GOT3 (cell line): ENCODE measurements around the gene MARVELD1.

ENCODE experiments used
- DNase-seq: peaks from one replicate; lab custom pipeline; 2025; ENCODE audit warnings: mixed read lengths; lab: John Stamatoyannopoulos, UW

The MARVELD1 gene

DNA sequence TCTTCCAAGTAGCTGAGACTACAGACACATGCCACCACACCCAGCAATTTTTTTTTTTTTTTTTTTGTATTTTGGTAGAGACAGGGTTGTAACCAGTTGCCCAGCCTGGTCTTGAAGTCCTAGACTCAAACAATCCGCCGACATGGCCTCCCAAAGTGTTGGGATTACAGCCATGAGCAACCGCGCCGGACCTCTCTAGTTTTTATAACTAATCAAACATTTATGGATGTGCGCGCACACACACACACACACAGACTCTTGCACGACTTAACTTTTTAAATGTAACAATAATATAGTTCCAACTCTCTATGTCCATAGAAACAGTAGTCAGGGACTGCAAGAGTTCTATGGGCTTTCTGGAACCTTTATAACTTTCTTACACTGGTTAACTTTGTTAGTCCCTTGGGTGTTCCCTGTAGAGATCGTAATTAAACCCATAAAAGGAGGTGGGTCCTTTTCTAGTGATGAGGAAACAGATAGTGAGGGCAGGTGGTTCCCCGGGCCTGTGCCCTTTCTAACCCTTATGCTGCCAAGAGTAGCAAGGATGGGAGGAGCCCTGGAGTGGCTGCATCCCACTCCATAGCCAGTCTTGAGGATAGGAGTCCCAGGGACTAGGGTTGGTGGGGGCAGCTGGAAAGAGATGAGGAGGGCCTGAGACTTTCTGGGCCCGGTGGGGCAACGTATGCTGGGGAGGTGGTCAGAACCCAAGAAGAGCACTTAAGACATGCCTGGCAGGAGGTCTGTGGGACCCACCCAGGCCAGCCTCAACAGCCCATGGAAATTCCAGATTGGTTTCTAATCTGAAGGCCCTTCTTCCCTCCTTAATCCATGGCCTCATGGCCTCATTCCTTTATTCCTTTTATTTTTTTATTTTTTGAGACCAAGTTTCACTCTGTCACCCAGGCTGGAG, 8.6 kb downstream of the MARVELD1 start:
- no peak for DNase-seq

DNA sequence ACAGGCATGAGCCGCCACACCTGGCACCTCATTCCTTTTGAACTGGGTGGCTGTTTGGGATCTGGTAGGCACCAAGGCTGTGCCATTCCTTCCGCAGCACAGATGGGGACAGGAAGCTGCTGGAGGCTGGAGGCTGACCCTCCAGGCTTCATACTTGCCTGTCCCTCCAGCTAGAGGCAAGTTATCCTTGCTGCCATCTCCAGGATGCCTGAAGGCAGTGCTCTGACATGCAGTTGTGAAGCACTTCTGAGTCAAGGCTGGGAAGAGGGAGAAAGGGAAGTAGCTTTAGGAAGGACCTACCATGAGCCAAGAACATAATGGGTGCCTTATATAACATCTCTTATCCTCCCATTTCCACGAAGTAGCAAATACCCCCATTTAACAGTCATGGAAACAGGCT, 9.5 kb downstream of the MARVELD1 start:
- DNase-seq = no peak

DNA sequence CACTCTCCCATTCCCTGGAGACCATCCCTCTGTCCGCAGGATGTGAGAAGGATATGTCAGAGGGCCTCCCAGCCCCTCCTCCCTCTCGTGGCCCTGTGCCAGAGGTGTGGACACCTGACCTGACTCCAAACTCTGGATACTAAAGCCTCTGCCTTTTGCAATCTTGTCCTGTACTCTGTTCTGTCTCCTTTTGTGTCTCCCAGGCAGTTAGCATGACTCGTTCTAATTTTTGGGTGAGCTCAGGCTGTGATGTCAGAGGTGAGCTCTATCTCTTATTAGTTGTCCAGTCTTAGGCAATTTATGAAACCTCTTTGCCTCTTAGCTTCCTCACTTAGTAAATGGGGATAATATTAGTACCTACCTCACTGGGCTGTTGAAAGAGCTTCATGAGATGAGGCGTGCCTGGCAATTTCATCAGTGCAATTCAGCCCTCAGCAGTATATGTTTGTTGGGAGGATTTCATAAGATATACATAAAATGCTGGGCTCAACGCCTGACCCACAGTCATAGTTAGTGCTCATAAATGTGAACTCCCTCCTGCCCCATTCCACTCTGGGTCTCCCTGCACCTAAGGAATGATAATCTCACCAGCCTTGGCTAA, 10.9 kb downstream of the MARVELD1 start:
- DNase-seq = no peak

DNA sequence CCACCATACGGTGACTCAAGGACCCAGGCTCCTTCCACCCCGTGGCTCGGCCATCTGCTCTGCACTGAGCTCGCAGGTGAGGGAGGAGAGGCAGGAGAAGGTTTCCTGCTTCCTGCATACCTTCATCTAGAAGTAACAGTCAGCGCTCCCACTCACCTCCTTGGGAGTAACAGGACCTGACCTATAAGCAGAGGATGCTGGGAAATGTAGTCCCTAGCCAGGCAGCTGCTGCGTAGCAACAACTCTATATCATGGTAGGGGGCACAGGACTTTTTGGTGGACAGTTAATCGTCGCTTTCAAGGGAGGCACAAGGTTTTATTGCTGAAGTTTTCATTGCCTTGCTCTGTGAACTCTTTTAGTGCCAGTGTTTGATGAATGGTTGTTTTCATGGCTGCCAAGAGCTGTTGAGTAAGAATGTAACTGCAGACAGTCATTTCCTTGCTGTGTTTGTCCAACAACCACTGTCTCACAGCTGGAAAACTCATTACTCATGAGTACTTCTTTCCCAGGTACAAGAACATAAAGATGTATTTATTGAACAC, 13.2 kb downstream of the MARVELD1 start:
- DNase-seq = no peak

DNA sequence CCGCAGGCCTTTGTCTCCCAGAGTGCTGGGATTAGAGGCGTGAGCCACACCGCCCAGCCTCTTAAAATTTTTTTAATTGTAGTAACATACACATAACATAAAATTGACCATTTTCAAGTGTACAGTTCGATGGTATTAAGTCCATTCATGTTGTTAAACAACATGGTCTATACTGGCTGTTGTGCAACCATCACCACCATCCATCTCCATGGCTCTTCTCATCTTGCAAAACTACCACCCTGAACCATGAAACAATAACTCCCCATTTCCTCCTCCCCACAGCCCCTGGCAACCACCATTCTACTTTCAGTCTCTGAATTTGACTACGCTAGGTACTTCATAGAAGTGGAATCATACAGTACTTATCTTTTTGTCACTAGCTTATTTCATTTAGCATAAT, 15.5 kb downstream of the MARVELD1 start:
- no peak for DNase-seq

DNA sequence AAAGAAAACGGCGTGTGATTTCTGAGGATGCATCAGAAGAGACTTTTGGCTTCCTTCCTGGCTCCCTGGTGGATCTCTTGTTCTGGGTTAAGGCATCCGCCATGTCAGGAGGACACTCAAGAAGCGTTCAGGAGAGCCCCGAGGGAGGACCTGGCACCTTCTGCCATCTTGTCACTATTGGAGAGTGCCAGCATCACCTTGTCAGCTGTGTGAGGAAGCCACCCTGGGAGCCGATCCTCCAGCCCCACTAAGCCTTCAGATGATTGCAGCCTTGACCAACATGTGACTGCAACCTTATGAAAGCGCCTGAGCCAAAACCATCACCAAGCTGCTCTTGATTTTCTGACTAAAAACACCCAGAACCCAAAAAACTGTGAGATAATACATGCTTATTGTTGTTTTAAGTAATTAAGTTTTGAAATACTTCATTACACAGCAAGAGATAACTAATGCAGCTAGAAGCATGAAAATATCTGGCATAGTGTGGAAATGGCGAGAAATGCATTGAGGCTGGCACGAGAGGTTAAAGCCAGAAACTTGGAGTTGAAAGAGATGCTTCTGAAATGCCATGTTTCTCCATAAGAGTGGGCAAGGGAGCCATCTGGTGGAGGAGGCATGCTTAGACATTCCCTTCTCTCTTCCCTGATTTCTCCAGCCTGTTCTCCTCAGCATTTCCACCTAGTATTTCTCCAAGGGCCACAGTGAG, 18.0 kb downstream of the MARVELD1 start:
- DNase-seq = peak; percentile 9

DNA sequence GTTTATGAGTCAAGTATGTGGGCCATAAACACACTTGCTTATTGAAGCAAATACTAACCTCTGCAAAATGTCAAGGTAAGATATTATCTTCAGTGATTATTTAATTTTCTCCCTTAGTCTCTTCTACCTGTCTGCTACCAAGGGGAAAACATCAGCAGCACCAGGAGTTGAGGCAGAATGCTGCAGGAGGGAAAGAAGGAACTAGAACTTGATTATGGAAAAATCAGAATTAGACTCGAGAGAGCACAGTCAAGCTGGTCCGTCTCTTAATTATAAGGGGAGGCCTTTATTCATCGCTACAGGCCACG, 18.5 kb downstream of the MARVELD1 start:
- no peak for DNase-seq

DNA sequence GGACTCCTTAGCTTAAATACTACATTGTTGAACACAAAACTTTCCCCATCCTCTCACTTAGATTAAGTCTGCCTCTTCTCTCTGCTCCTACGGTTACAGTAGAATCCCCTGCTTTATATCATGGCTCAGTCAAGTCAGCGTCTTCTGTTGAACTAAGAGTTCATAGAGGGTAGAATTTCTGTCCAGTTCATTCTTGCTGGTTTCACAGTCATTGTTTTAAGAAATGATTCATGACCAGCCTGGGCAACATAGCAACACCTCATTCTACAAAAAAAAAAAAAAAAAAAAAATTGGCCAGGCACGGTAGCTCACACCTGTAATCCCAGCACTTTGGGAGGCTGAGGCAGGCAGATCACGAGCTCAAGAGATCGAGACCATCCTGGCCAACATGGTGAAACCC, 19.7 kb downstream of the MARVELD1 start:
- DNase-seq = no peak

DNA sequence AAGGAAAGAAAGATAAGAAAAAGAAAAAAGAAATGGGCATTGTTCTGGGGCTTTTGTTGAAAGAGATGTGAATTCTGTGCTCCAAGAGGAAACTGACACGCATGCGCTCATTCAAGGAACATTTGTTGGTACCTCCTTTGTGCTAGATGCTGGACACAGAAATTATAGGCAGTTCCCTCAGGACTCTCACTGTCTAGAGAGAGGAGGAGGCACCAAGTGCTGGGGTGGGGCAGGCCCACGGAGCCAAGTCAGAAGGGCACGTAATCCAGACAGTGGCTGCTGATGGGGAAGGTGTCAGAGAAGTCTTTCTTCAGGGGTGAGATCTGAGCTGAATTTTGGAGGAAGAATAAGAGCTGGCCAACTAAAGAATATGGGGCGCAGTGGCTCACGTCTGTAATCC, 20.5 kb downstream of the MARVELD1 start:
- no peak for DNase-seq

DNA sequence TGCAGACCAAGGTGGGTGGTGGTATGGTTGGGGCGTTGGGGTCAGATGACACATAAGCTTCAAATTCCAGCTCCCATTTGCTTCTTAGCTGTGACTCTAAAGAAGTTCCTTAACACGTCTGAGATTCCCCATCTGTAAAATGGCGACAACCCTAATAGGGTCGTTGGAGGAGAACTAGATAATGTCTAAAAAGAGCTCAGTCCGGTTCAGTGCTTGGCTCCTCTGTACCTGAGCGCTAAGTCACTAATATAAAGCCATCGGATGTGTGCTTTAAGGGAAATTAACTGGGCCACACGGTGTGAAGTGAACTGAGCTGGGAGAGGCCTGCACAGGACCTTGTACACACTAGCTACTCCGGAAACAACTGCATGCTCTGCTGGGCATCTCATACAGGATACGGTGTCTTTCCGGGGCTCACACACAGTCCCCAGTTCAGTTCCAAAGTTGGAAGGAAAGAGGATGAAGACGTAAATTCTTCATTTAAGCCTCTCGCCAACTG, 22.9 kb downstream of the MARVELD1 start:
- no peak for DNase-seq

DNA sequence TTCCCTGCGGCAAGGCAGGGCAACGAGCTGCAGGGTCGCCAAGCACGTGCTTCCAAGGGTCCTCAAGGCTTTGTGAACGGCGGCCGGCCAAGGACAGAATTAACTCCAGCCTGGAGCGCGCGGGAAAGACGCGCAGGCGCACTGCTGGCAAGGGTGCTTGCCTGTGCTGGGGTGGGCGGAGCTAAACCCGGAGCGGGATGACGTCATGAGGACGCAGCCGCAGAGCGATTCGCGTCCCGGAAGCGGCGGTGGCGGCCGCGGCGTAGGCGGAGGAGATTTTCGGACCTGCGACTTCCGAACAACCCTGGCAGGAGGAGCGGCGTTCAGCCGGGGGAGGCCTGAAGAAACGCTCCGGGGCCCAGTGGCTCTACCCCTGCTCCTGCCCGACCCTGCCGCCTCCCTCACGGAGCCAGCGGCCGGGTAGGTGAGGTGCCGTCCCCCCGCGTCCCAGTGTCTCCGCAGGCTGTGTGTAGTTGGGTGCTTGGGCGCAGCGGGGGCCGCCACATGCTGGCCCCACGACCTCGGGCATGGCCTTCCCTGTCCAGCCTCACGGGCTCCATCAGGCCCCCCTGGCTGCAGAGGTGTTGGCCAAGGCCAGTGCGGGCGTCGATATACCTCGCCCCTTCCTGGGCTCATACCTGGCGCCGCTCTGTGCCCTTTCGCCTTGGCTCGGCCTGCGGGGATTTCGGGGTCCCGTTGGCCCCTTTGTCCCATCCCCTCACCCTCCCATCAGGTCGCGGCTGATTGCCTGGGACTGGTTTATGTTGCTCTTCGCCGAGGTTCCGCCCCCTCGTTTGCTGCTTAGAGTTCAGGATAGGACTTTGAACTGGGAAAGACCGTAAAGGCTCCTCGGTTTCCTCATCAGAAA, 23.6 kb downstream of the MARVELD1 start, which contains the start of gene ZFYVE27:
TSS of gene ZFYVE27 (plus strand) at position 227 of the 868 bp plus-strand sequence. CDS start 1,350 bp downstream, outside the sequence.
- DNase-seq = peak; percentile 82

DNA sequence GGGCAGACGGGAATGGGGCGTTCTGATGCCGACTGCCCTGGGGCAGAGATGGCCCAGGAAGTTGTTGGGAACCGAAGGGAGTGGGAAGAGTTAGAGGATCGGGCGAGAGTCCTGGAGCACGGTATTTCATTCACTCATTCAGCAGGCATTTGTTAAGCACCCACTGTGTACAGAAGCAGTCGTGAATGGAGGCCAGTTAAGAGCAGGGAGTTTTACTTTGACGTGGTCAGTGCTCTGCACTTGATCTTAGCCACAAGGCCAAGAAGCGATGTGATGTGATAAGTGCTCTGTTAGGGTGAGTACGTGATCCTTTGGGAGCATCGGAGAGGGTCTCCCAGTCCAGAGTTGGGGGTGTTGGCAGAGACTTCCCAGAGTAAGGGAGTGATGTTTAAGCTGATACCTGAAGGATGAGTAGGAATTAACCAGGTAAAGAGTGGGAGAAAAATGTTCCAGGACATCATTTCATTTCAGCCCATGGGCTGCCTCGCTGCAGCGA, 24.3 kb downstream of the MARVELD1 start:
- DNase-seq = no peak

DNA sequence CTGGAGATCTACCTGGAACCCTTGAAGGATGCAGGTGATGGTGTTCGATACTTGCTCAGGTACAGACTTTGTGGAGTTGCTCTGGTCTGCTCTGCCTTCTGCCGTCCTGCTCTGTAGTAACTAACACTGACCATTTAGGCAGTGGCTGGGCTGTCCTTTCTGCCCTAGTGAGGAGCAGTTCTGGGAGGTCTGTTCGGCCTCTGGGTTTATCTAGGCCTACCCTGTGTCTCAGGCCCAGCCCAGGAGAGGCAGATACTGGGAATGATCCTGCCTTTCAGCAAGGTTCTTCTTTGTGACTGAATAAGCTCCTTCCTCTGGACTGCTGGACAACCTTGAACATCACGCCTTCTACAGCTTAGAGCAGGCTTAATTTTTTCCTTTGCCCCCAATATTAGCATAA, 25.1 kb downstream of the MARVELD1 start:
- DNase-seq = no peak

DNA sequence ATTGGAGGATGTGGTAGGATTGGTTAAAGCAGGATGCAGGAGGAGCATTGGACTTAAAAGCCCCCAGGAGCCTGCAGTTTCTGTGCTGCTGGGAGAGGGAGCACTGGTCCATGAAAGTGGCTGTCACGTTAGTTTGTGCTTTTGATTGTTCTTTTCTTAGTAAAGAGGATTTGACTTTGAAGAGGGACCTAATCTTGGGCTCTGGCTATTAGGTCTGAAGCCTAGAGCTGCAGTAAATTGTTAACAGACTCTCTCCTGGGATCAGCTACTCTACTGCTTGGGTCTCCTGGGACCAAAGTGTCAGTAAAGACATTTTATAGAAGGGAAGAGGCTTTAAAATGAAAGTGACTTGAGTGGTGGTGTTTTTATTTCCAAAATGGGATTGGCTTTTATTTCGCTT, 27.1 kb downstream of the MARVELD1 start:
- DNase-seq = no peak

DNA sequence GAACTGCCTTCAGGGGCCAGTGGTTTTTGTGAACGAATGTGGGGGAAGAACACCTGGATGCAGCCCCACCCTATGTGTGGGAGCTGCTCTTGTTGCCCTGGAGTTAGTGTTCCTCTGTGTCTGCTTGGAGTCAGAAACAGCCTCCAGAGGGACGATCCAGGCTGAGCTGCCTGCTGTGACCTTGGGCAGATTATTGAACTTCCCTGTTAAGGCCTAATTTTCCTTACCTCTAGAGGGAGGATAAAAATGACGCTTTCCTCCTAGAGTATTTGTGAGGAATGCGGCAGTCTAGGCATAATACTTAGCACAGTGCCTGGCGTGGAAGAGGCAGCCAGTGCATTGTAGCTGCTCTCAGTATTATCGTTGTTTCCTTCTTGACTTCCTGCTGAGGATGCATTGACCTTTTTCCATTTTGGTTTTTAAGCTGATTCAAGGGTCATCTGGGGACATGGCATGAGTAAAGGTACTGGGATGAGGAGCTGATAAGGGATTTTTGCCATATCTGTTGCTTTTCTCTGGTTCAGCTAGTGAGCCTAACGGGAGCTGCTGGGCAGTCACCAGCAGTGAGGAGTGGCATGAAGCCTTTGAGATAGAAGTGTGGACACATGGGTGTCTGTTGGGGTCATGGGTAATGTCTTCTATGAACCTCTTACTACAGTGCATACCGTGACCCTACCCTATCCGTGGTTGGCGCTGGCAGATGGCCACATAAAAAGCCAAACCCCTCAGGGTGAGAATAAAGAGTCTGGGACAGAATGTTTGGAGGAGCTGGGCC, 29.8 kb downstream of the MARVELD1 start:
- DNase-seq = no peak

DNA sequence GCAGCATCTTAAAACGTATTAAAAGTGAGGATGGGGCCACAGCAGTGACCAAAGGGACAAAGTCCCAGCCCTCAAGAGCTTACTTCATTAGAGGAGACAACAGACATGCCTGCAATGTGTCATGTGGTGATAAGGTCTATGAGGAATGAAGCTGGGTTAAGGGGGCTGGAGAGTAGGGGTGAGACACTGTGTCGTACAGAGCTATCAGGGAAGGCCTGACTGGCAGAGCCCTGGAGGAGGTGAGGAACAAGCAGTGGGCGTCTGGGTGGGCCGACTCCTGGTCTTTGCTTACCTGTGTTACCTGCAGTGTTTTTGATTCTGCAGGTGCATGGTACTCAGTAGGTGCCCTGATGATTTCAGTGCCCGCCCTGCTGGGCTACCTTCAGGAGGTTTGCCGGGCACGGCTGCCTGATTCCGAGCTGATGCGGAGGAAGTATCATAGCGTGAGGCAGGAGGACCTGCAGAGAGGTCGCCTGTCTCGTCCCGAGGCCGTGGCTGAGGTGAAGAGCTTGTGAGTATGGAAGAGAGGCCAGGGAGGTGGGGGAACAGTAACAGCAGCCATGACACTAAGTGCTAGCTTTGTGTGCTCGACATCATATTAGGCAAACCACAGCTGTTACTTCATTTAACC, 31.0 kb downstream of the MARVELD1 start:
- no peak for DNase-seq

DNA sequence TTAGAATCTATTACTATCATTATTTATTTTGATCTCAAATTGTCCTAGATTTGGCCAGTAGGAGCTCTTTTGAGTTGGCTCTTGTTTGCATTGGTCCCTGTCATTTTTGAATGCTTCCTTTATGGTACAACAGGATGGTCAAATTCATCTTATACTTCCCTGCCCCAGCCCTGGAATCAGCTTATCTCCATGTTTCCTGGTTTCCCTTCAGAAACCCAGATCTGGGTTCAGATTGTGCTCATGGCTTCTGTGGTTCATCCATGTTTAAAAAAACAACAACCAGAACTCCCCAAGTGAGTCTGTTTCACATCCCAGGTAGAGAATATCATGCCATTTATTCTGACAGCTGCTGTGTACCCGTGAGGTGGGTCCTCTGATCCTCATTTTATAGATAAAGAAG, 34.0 kb downstream of the MARVELD1 start:
- DNase-seq = no peak

DNA sequence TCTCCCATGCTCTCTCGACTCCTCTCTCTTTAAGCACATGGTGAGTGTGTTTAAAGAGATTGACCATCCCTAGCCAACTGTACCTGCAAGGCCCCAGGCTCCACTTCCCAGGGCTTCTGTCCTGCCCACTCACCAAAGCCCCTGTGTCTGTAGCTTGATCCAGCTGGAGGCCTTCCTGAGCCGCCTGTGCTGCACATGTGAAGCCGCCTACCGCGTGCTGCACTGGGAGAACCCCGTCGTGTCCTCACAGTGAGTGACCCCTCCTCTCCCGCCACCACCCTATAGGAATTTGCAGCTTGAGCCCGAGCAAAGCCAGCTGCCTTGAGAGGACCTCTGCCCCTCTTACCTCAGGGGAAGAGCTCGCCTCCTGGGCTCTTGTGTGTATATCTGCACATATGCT, 34.6 kb downstream of the MARVELD1 start:
- no peak for DNase-seq

DNA sequence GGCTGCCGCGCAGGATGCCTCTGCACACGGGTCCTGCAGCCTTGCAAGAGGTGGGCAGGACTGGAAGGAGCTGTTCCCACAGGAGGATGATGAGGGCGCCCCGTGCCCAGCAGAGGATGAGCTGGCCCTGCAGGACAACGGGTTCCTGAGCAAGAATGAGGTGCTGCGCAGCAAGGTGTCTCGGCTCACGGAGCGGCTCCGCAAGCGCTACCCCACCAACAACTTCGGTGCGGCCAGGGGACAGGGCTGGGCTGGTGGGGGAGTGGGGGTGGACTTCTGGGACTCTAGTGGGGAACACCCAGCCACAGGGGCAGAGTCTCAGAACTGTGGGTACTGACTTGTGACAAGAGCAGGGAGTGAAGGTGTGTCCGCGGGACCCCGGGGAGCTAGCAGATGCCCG, 39.4 kb downstream of the MARVELD1 start:
- no peak for DNase-seq

DNA sequence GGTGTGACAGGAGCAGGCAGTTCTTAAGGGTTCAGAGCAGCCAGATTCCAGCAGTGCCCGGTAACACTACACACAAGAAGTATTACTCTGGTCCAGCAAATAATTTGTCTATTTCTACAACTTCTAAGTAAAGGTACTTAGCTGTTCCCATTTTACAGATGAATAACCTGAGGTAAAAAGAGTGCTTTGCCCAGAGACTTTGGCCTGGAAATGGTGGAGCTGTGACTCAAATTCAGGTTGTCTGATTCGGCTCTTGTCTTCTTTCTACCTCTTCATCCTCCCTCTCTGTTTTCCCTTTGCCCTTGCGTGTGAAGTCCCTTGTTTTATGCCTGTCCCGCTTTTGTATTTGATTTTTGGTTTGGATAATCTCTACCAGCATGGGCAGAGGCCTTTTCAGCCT, 41.2 kb downstream of the MARVELD1 start:
- no peak for DNase-seq
